Activated CD4-positive, alpha-beta T cell treated with anti-CD3 and anti-CD28 coated beads for 4 hours (primary cell): ENCODE data around the gene PCED1A.

Experiments
- DNase-seq, 2 donors: peaks; one replicate each; pipeline ENCODE4 v3.0.0-alpha.2; 2020

Gene PCED1A, protein sequence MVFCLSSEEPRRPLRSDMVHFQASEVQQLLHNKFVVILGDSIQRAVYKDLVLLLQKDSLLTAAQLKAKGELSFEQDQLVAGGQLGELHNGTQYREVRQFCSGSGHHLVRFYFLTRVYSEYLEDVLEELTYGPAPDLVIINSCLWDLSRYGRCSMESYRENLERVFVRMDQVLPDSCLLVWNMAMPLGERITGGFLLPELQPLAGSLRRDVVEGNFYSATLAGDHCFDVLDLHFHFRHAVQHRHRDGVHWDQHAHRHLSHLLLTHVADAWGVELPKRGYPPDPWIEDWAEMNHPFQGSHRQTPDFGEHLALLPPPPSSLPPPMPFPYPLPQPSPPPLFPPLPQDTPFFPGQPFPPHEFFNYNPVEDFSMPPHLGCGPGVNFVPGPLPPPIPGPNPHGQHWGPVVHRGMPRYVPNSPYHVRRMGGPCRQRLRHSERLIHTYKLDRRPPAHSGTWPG

DNA sequence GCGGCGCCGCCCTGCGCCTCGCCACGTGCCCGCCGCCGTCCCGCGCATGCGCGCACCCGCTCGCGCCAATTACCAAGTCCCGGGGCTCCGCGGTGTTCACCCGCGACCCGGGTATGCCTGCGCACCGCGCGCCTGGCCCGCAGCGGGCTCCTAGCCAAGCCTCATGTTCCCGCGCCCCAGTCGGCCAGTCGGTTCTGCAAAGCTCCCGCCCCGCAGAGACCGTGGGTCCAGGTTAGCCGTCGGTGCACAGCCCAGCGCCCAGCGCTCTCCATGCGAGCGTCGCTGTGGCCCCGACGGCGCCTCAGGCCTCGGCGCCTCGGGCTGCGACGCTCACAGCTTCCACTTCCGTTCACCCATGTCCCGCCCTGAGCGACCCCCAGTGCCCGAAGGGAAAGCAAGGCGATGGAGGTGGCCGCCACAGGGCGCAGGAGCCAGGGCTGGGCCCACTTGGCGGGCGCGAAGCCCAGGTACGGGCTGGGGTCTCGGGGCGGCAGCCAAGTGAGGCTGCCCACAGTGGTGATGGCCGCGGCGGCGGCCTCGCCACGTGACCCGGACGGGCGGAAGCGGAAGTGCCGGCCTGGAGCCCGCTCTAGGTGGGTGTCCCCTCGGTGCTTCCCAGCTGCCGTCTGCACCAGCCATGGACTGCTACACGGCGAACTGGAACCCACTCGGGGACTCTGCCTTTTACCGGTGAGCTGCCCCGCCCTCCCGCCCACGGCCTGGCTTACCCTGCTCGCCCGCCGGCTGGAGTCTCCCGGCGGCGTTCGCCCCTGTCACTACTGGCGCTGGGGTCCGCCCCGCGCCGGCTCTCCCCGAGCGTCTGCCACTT lies at the start of gene PCED1A, which contains the start of gene VPS16:
PCED1A (minus strand) TSS at position 518 of the 829 bp plus-strand sequence. CDS start 743 bp downstream, outside the sequence.
VPS16 (plus strand) TSS at position 608 of the 829 bp plus-strand sequence; CDS start at position 638, 30 bp downstream.
- peak; percentile 86 to 87 for DNase-seq

- DNase-seq = no peak
Measured at GRCh38 chr20:2889797-2890196, 49.3 kb upstream of the PCED1A start.

DNA sequence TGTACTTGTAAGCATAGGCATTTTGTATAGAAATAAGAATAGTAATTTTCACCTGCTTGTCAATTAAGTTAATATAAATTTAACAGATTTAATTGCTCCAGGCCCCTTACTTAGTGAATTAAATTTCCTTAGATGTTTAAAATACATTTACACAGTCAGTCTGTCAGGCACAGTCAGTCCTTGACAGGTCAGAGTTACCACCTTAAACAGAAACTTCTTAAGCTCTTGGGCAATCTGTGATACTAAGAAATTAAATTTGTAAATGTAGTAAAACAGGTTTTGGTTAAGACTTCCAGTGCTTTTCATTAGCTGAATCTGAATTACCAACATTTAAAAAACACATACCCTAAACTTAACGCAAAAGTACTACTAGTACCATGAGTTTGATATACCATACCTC lies 48.8 kb upstream of the PCED1A start:
- no peak for DNase-seq

- DNase-seq = no peak
Measured at GRCh38 chr20:2888224-2888955, 47.9 kb upstream of the PCED1A start.

- no peak for DNase-seq
Measured at GRCh38 chr20:2887715-2888114, 47.3 kb upstream of the PCED1A start.

DNA sequence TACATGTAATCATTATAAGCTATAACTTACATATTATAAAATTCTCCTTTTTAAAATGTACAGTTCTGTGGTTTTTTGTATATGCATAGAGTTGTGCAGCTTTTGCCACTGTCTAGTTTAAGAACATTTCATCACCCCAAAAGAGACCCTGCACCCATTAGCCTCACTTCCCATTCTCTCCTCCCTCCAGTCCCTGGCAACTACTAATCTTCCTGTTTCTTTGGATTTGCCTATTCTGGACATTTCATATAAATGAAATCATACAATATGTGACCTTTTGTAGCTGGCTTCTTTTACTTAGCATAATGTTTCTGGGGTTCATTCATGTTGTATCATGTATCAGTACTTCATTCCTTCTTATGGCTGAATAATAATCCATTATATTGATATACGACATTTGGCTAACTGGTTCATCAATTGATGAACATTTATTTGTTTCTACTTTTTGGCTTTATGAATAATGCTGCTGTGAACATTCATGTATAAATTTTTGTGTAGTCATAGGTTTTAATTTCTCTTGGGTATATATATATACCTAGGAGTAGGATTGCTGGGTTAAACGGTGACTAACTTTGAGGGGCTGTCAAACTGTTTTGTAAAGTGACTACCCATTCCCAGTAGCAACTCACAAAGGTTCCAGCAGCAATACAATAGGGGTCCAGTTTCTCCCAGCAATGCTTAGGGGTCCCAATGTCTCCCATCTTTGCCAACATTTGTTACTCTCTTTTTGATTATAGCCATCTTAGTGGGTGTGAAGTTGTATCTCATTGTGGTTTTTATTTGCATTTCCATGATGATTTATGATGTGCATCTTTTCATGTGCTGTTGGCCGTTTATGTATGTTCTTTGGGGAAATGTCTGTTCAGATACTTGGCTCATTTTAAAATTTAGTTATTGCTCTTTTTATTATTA lies 43.5 kb upstream of the PCED1A start:
- no peak for DNase-seq

DNA sequence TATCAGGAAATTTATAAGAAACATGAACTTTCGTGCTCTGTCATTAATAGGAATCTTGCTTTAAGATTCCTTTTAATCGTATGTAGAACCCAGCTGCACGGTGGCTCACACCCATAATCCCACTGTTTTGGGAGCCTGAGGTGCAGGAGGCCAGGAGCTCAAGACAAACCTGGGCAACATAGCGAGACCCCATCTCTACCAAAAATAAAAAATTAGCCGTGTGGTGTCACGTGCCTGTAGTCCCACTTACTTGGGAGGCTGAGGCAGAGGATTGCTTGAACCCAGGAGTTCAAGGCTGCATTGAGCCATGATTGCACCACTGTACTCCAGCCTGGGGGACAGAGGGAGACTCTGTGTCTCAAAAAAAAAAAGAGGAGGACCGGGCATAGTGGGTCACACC lies 40.2 kb upstream of the PCED1A start:
- DNase-seq = no peak

DNA sequence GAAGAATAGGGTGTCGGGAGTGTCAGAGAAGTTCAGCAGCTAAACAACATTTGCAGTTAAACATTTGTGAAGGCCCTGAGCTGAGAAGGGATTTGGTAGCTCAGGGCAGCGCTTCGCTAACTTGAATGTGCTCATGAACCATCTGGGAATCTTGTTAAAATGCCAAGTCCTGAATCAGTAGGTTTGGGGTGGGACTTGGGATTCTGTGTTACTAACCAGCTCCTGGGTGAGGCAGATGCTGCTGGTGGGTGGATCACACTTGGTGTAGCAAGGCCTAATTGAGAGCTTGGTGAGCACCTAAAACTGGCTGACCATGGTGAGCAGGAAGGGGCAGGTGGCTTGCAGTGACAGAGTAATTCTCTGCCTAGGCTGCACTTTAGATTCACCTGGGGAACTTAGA lies 38.7 kb upstream of the PCED1A start:
- DNase-seq = no peak

DNA sequence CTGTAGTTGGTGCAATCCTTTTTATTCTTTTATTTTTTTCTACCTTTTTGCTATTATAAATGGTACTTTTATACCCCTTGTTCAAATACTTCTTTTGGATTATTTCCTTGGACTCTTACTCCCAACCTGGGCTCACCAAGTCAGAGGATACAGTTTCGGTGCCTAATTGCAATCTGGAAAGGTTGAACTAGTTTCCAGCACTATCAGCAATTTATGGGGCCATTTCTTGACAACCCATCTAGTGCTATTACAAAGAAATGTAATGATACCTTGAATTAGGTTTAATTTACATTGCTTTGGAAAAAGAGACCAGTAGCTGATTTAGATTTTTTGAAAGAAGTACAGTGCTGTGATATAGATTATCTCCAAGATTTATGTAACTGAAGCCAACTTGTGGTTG lies 38.1 kb upstream of the PCED1A start:
- DNase-seq = no peak

DNA sequence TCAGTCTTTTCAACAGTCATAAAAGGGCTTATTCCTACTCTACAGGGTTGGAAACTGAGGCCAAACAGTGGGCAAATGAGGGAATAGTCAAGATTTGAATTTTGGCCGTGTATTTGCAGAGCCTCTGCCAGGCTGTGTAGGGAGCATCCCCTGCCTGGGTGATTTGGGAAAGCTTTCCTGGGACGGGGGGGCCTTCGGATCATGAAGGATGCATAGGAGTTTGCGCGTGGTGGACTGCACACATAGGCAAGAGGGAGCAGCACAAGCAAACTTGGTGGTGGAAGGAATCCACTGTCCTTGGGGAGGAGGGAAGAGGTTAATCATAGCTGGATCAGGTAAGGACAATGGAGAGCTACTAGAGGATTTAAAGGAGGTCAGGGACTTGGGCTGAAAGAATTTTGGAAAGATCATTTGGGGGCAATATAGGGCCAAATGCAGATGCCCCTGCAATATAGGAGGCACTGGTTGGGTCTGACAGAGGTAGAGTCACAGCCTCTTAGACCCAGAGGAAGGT lies 35.3 kb upstream of the PCED1A start:
- DNase-seq = no peak

DNA sequence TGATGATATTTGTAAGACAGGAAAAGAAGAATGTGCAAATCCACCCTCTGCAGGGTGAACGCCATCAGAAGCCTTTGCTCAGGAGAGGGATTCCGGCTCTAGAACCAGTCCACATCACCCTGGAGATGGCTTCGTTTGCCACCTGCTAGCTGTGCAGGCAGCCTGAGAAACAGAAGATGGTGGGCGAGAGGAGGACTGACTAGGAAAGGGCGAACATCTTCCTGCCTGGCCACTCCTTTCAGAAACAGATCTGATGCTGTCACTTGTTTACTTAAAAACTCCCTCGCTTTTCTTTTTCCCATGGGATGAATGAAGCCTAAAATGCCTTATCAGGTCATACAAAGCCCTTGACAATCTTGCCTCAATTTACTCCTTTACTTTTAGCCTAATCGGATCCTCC lies 34.0 kb upstream of the PCED1A start:
- DNase-seq = no peak

DNA sequence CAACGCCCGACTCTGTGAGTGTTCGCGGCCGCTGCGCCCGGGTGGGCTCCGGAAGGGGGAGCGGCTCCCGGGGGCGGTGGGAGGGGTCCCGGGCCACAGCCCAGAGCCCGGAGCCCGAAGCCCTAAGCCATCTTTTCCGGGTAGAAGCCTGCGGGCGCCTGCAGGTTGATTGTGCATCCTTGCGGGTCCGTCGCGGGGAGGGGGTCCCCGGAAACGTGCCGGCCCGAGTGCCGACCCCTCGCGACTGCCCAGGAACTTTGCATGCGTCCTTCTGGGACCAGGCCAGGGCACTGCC lies 33.2 kb upstream of the PCED1A start:
- peak; percentile 39 to 60 for DNase-seq

DNA sequence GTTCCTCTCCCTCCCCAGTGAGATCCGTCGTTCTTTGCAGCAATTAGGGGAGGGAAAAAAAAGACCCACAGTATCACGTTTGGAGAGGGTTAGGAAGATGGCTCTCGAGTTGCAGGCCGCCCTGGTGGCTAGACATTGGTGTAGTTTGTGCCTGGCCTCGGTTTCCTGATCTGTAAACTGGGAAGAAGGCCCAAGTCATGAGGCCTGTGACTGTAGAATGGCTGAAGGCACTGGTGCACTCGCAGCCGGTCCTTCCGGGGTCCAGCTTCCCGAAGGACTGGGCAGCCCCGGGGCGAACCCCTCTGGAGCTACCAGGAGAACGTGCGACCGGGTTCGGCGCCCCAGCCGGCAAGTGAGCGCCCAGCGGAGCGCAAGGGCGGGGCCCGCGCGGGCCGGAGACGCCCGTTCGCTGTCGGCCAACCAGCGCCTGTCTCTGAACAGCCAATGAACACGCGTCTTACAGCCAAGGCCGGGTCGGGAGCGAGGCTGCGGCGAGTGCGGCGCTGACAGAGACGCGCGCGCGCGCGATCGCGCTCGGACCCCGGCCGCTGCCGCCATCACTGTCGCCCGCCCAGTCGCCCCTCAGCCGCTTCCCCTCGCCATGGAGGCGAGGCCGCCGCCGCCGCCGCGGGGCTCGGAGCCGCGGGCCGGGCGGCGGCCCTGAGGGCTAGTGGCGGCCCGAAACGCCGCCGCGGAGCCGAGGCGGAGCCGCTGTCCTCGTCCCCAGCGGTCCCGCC lies 32.7 kb upstream of the PCED1A start, which contains the start of gene PTPRA:
PTPRA (plus strand) TSS at position 472 of the 737 bp plus-strand sequence. CDS start 90,797 bp downstream, outside the sequence.
- peak; percentile 89 to 91 for DNase-seq

GRCh38 chr20:2872459-2873009 lies 32.1 kb upstream of the PCED1A start:
- DNase-seq = peak; percentile 77 to 80

DNA sequence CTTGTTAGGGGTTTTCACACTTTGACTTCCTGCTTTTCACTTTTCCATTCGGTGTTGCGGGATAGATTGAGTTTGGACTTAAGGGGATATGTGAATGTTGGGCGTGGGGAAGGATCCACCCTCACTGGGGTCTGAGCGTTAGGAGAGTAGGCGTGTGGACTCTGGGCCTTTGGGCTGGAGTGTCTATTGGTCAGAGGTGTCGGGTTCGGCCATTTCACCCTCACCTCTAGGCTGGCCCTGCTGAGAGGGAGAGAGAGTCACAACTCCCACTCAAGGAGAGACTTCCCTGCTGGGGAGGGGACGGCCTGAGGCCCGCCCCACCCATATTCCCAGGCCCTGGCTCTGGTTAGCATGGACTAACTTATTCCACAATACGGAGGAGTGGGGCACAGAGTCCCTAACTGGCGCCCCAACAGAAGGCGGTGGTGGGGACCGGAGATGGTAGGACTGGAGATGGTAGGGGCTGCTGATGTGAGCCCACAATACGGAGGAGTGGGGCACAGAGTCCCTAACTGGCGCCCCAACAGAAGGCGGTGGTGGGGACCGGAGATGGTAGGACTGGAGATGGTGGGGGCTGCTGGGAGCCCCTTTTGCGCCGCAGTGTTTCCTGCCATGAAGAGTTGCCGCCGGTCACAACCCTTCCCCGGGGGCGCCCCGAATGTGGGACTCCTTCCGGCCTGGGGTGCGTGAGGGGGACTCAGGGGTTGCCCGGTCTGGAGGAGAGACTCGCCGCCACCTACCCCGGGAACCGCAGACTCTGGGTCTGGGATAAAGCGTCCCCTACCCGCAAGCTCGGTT lies 31.4 kb upstream of the PCED1A start:
- DNase-seq = no peak

- no peak for DNase-seq
Measured at GRCh38 chr20:2871111-2871465, 30.6 kb upstream of the PCED1A start.

DNA sequence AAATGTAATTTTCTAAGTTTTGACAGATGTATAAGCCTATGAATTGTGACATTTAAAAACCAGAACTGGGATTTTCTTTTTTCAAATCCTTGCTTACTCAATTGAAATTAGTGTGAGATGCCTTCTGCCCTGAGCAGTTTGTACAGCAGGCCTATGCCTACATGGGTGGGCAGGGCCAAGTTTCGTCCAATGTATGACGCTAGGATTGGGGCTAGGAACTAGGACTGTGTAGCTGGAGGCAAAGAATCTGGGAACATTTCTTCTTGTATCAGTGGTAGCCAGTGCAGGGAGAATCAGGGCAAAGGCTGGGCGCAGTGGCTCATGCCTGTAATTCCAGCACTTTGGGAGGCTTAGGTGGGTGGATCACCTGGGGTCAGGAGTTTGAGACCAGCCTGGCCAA lies 28.9 kb upstream of the PCED1A start:
- DNase-seq = no peak

GRCh38 chr20:2867081-2867864 lies 26.8 kb upstream of the PCED1A start:
- no peak for DNase-seq

- DNase-seq = no peak
Measured at GRCh38 chr20:2866236-2866635, 25.8 kb upstream of the PCED1A start.
